ENCODE results near the gene TSPAN18. TPM values are rescaled to one million over a fixed set of nuclear protein-coding genes. Genes with fewer than 3 reads are reported as not detected.

The TSPAN18 gene
- total and polyA plus RNA-seq, 8 donors: 0.69 to 2.7 (median 1.5) TPM

DNA sequence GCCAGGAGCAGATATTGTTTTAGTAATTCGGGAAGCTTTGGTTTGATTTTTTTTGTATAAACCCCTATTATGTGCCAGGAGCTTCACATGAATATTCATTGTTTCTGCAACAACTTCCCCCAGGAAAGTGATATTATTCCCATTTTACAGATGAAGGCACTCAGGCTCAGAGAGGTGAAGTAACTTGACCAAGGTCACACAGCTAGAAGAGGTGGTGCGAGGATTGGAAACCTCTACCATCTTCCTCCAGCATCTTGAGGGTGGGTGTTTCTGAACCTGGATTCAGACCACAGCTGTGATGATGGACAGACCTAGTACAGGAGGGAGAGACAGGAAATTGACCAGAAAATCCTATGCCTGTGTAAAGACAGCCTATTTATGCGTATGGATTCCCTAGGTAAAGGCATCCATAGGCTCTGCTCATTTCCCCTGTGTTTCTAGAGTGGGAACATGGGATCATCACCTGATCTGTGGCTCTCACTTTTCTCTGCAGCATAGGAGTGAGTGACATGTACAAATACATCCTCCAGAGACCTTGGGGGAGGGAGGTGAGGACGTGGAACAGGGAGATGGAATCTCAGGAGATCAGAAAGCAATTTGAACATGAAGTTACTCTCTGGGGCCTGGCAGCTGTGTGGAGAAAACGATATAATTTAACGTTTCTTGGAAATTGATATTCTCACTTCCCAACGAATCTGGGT, 81.4 kb downstream of the TSPAN18 start:
- 60 to 66% methylated on average over 7 of the region's 7 CpGs for WGBS, 2 donors
- Histone ChIP-seq H3K9me3 (no peaks in the 10 kb centered on the region), H3K4me1 (no peaks in the 10 kb centered on the region), H3K4me3 (no peak overlapping the region), H3K27ac (no peak overlapping the region), H3K27me3 (peaks cover 0 to 4% (median 0%) of the 10 kb centered on the region in 4 donors), H3K36me3 (no peaks in the 10 kb centered on the region)
- TF ChIP-seq, protein P1, sequence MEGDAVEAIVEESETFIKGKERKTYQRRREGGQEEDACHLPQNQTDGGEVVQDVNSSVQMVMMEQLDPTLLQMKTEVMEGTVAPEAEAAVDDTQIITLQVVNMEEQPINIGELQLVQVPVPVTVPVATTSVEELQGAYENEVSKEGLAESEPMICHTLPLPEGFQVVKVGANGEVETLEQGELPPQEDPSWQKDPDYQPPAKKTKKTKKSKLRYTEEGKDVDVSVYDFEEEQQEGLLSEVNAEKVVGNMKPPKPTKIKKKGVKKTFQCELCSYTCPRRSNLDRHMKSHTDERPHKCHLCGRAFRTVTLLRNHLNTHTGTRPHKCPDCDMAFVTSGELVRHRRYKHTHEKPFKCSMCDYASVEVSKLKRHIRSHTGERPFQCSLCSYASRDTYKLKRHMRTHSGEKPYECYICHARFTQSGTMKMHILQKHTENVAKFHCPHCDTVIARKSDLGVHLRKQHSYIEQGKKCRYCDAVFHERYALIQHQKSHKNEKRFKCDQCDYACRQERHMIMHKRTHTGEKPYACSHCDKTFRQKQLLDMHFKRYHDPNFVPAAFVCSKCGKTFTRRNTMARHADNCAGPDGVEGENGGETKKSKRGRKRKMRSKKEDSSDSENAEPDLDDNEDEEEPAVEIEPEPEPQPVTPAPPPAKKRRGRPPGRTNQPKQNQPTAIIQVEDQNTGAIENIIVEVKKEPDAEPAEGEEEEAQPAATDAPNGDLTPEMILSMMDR (IDR thresholded peaks at IDR 0.05): no peak
- ATAC-seq (no peak), DNase-seq (no peak), FAIRE-seq (no peak)
- intact Hi-C loops (cut with DNase I): no loop called here

DNA sequence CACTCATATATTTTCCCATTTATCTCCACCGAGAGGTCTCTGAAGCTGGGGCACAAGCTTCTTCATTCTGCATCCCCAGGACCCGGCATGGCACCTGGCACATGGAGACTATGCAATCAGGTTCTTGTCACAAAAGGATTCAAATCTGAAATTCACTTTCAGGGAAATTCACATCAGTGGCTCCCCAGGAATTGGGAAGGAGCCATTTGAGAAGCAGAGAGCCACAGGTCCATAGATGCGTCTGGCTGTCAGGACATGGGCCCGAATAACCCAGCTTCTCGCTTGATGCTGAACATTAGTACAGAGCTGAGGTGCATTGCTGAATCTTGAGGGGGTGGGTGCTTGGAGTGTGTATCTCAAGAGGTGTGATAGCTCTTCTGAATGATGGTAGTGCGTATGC, 82.5 kb downstream of the TSPAN18 start:
- Histone ChIP-seq H3K36me3 (no peaks in the 10 kb centered on the region), H3K27ac (no peak overlapping the region), H3K4me3 (no peak overlapping the region), H3K9me3 (no peaks in the 10 kb centered on the region), H3K27me3 (peaks cover 0 to 4% (median 0%) of the 10 kb centered on the region in 4 donors), H3K4me1 (no peaks in the 10 kb centered on the region)
- TF ChIP-seq, protein P1 (IDR thresholded peaks at IDR 0.05): no peak
- intact Hi-C loops (cut with DNase I): no loop called here
- ATAC-seq (no peak), DNase-seq (no peak), FAIRE-seq (no peak)
- WGBS, 2 donors: 64 to 75% methylated on average over 6 of the region's 6 CpGs

DNA sequence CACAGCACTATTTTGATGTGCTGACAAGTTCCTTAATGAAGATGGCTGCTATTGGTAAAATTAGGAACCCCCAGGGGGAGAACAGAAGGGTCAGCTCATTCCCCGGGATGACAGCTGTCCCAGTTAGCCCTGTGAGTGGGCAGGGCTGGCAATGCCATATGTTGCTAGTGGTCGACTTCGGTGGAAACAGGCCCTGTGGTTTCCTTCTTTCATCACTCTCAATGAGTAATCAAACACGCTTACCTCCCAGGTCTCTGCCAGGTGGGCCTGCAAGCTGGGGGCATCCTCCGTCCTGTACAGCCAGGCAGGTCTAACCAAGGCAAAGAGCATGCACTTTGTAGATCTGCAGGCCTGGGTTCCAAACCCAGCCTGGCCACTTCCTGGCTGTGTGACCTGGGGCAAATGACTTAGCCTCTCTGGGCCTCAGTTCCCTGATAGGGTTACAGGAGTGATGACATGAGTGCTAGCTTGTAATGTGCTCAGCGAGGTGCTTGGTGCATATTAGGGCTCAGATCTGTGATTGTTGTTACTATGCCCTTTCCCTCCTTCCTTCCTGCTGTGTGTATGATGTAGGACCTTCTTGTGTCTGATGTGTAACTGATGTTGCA, 85.2 kb downstream of the TSPAN18 start:
- Histone ChIP-seq H3K36me3 (no peaks in the 10 kb centered on the region), H3K4me3 (no peak overlapping the region), H3K27me3 (no peaks in the 10 kb centered on the region), H3K9me3 (no peaks in the 10 kb centered on the region), H3K27ac (no peak overlapping the region), H3K4me1 (no peaks in the 10 kb centered on the region)
- intact Hi-C loops (cut with DNase I): no loop called here
- TF ChIP-seq, protein P1 (IDR thresholded peaks at IDR 0.05): no peak
- DNase-seq (no peak), FAIRE-seq (no peak), ATAC-seq (peak in 1 of 4 donors; percentile 48)
- 54 to 59% methylated on average over 6 of the region's 6 CpGs for WGBS, 2 donors

DNA sequence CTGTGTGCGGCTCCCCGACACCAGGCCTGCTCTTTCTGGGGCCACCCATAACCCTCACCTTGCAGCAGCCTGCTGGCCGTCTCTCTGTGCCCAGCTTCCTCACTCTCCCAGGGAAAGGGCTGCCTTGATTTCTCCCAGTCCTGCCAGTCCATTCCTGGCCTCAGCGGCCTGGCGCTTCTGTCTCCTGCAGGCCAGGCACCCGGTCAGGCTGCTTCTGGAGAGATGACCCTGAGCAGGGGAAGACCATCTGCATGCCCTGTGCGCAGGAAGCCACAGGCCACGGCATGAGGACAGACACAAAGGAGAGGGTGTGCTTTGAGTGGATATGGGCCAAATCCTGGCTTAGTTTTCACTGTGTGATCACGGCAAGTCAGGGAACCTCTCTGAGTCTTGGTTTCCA, 86.2 kb downstream of the TSPAN18 start:
- WGBS, 2 donors: 78 to 83% methylated on average over 9 of the region's 9 CpGs
- Histone ChIP-seq H3K27me3 (no peaks in the 10 kb centered on the region), H3K4me1 (no peaks in the 10 kb centered on the region), H3K4me3 (no peak overlapping the region), H3K9me3 (no peaks in the 10 kb centered on the region), H3K36me3 (no peaks in the 10 kb centered on the region), H3K27ac (no peak overlapping the region)
- intact Hi-C loops (cut with DNase I): no loop called here
- FAIRE-seq (no peak), DNase-seq (peak in 1 of 6 donors; percentile 39), ATAC-seq (no peak)
- TF ChIP-seq, protein P1 (IDR thresholded peaks at IDR 0.05): no peak

DNA sequence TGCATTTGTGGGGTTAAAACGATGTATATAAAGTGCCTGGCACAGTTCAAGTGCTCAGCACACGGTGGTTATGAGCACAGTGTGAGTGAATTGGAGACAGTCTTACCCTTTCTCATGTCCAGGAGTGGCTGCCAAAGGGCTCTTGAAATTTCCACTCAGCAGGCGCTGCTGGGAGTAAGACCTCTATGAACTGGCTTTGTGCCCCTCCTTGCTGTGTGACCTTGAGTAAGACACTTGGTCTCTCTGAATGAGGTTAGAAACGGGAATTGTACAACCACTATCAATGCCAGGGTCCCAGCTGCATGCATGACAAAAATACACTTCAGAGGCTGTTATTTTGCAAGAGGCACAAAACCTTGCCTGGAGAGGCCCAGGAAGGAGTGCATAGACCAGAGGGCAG, 86.6 kb downstream of the TSPAN18 start:
- FAIRE-seq: no peak
- intact Hi-C loops (cut with DNase I): no loop called here
- Histone ChIP-seq H3K9me3 (no peaks in the 10 kb centered on the region), H3K27me3 (no peaks in the 10 kb centered on the region), H3K36me3 (no peaks in the 10 kb centered on the region), H3K4me1 (no peaks in the 10 kb centered on the region), H3K4me3 (no peak overlapping the region), H3K27ac (no peak overlapping the region)
- ATAC-seq: no peak
- 52 to 54% methylated on average over 4 of the region's 4 CpGs for WGBS, 2 donors
- DNase-seq: no peak
- TF ChIP-seq, protein P1 (IDR thresholded peaks at IDR 0.05): no peak

Measured in pancreas (tissue), 10 donors.